Caco-2 (cell line): Measurements from ENCODE around the gene SVEP1. TPM values are rescaled to one million over a fixed set of nuclear protein-coding genes. Genes with fewer than 3 reads are reported as not detected.

Source experiments
- BruUV-seq: library from RNA; stranded (reverse); fragments of 400-500 nt; replicated peaks from 2 replicates; lab custom pipeline; 2021; lab: Mats Ljungman, UMichigan
- CTCF ChIA-PET: fragments of 300-600 bp; sonication (Branson Sonifier 250); formaldehyde crosslinking; loops from one replicate; lab custom pipeline; 2022; ENCODE audit warnings: antibody characterized with exemption; lab: Charles Lee
- POLR2A ChIA-PET: fragments of 300-600 bp; sonication (Branson Sonifier 250); formaldehyde crosslinking; loops from one replicate; lab custom pipeline; 2022; ENCODE audit warnings: antibody characterized with exemption; lab: Charles Lee
- DNase-seq, 2 experiments: peaks; one replicate each; pipeline versions ENCODE4 v3.0.0 to v3.0.0-alpha.2; 2020 to 2022
- H3K27me3 ChIP-seq: replicated peaks from 2 replicates; pipeline ENCODE4 v1.6.0; 2011; ENCODE audit warnings: low read length; ENCODE audit not compliant: control insufficient read depth, insufficient read depth
- H3K36me3 ChIP-seq: 2 replicates; pipeline ENCODE4 v1.5.1; 2011; ENCODE audit warnings: low read length; ENCODE audit not compliant: control insufficient read depth, insufficient read depth
- H3K4me1 ChIP-seq: fragments of 250-450 bp; sonication (Bioruptor Pico); 2 replicates; pipeline ENCODE4 v1.5.1; 2020; ENCODE audit warnings: mild to moderate bottlenecking
- H3K4me3 ChIP-seq: 2 replicates; pipeline ENCODE4 v1.5.1; 2011; ENCODE audit warnings: low read depth, mild to moderate bottlenecking, control low read depth, low read length
- H3K9me3 ChIP-seq: fragments of 250-450 bp; sonication (Bioruptor Pico); 2 replicates; pipeline ENCODE4 v1.5.1; 2020; ENCODE audit warnings: mild to moderate bottlenecking, moderate library complexity
- H3K27ac Mint-ChIP-seq: one replicate; pipeline ENCODE4 v1.8.0; 2022; ENCODE audit warnings: mixed read lengths; ENCODE audit not compliant: unreplicated experiment
- H3K27me3 Mint-ChIP-seq: one replicate; pipeline ENCODE4 v1.8.0; 2022; ENCODE audit warnings: mixed read lengths; ENCODE audit not compliant: insufficient read depth, unreplicated experiment
- H3K36me3 Mint-ChIP-seq: one replicate; pipeline ENCODE4 v1.8.0; 2022; ENCODE audit warnings: mild to moderate bottlenecking, mixed read lengths; ENCODE audit not compliant: insufficient read depth, unreplicated experiment
- H3K4me1 Mint-ChIP-seq: one replicate; pipeline ENCODE4 v1.8.0; 2022; ENCODE audit warnings: low read depth, mixed read lengths; ENCODE audit not compliant: unreplicated experiment
- H3K4me3 Mint-ChIP-seq: one replicate; pipeline ENCODE4 v1.8.0; 2022; ENCODE audit warnings: mild to moderate bottlenecking, moderate library complexity, mixed read lengths; ENCODE audit not compliant: unreplicated experiment
- H3K9me3 Mint-ChIP-seq: one replicate; pipeline ENCODE4 v1.8.0; 2022; ENCODE audit warnings: mixed read lengths; ENCODE audit not compliant: unreplicated experiment
- CTCF ChIP-seq, 2 experiments: fragments of 200-600 bp in 1 of 2; IDR thresholded peaks; 1 replicate in 1 of 2; 2 replicates in 1 of 2; pipeline versions ENCODE4 v1.5.1 to v1.8.0; 2011 to 2022; ENCODE audit warnings: antibody characterized with exemption in 1 of 2, control low read depth in 1 of 2, inconsistent platforms in 1 of 2, low read depth in 1 of 2, low read length in 1 of 2, mild to moderate bottlenecking in 1 of 2, moderate library complexity in 1 of 2; ENCODE audit not compliant: insufficient read depth in 1 of 2, severe bottlenecking in 1 of 2, unreplicated experiment in 1 of 2
- intact Hi-C: fragments of 100-400 bp; cut with micrococcal nuclease; formaldehyde crosslinking; loops from one replicate; pipeline ENCODE4 v1.10.0; 2022; ENCODE audit not compliant: unreplicated experiment
- total RNA-seq: library from RNA; stranded (reverse); gene quantifications from 2 replicates; pipeline ENCODE4 v1.2.3, GENCODE V29; 2022

The SVEP1 gene
- total RNA-seq, 1 experiment from 2014 or later, result 2.9 TPM

- Mint-ChIP-seq H3K36me3 (no peaks in the 10 kb centered on the region), H3K4me1 (peaks cover 7% of the 10 kb centered on the region), H3K4me3 (no peak overlapping the region), H3K27me3 (peaks cover 2% of the 10 kb centered on the region), H3K27ac (no peak overlapping the region), H3K9me3 (no peaks in the 10 kb centered on the region)
- no peak overlapping the region for H3K4me3 ChIP-seq
- H3K9me3 ChIP-seq, result no peaks in the 10 kb centered on the region
- no peaks in the 10 kb centered on the region for H3K27me3 ChIP-seq
- POLR2A ChIA-PET, result no interaction called here
- intact Hi-C loops, result no loop called here
- no peak for TF ChIP-seq CTCF (IDR thresholded peaks at IDR 0.05; ENCODE audit: insufficient read depth in 1 of 2, low read depth in 1 of 2, low read length in 1 of 2, severe bottlenecking in 1 of 2, unreplicated experiment in 1 of 2)
- H3K36me3 ChIP-seq, result no peaks in the 10 kb centered on the region
- CTCF ChIA-PET, result no interaction called here
- no peak for DNase-seq
- no peaks in the 10 kb centered on the region for H3K4me1 ChIP-seq
- BruUV-seq, result no TSS peak
These were observed 7.6 kb downstream of the SVEP1 start for GRCh38 chr9:110571801-110572483.

- no peaks in the 10 kb centered on the region for H3K27me3 ChIP-seq
- no peaks in the 10 kb centered on the region for H3K4me1 ChIP-seq
- no peak for DNase-seq
- no peaks in the 10 kb centered on the region for H3K36me3 ChIP-seq
- ChIA-PET CTCF (no interaction called here), POLR2A (no interaction called here)
- H3K4me3 Mint-ChIP-seq, result no peak overlapping the region
- no peak overlapping the region for H3K4me3 ChIP-seq
- no peak overlapping the region for H3K27ac Mint-ChIP-seq
- H3K9me3 Mint-ChIP-seq, result no peaks in the 10 kb centered on the region
- BruUV-seq, result no TSS peak
- TF ChIP-seq CTCF (IDR thresholded peaks at IDR 0.05; ENCODE audit: insufficient read depth in 1 of 2, low read depth in 1 of 2, low read length in 1 of 2, severe bottlenecking in 1 of 2, unreplicated experiment in 1 of 2), result no peak
- H3K27me3 Mint-ChIP-seq, result no peaks in the 10 kb centered on the region
- no peaks in the 10 kb centered on the region for H3K36me3 Mint-ChIP-seq
- intact Hi-C loops, result no loop called here
- no peaks in the 10 kb centered on the region for H3K4me1 Mint-ChIP-seq
- H3K9me3 ChIP-seq, result no peaks in the 10 kb centered on the region
These were observed 13.4 kb downstream of the SVEP1 start for GRCh38 chr9:110566156-110566555.

GRCh38 chr9:110561826-110562225 lies 17.7 kb downstream of the SVEP1 start:
- TF ChIP-seq CTCF (IDR thresholded peaks at IDR 0.05; ENCODE audit: insufficient read depth in 1 of 2, low read depth in 1 of 2, low read length in 1 of 2, severe bottlenecking in 1 of 2, unreplicated experiment in 1 of 2), result no peak
- POLR2A ChIA-PET, result no interaction called here
- Histone ChIP-seq H3K4me3 (no peak overlapping the region), H3K27me3 (no peaks in the 10 kb centered on the region), H3K9me3 (no peaks in the 10 kb centered on the region), H3K4me1 (no peaks in the 10 kb centered on the region), H3K36me3 (no peaks in the 10 kb centered on the region)
- H3K27ac Mint-ChIP-seq, result no peak overlapping the region
- intact Hi-C loops, result no loop called here
- no peak for DNase-seq
- H3K4me3 Mint-ChIP-seq, result no peak overlapping the region
- CTCF ChIA-PET, result no interaction called here
- H3K4me1 Mint-ChIP-seq, result no peaks in the 10 kb centered on the region
- H3K36me3 Mint-ChIP-seq, result no peaks in the 10 kb centered on the region
- no peaks in the 10 kb centered on the region for H3K27me3 Mint-ChIP-seq
- H3K9me3 Mint-ChIP-seq, result no peaks in the 10 kb centered on the region
- BruUV-seq, result no TSS peak
